GM21367 (cell line): ENCODE results near the gene ASF1A.

Experiments
- ATAC-seq: cut with Tn5 transposase; IDR thresholded peaks from one replicate; pipeline ENCODE4 v1.9.1; 2021; ENCODE audit not compliant: unreplicated experiment

ASF1A gene

GRCh38 chr6:118912646-118913045 is 18.7 kb downstream of the ASF1A start:
- ATAC-seq: no peak

- ATAC-seq: no peak
These were observed 19.2 kb downstream of the ASF1A start for GRCh38 chr6:118913161-118913560.

- no peak for ATAC-seq
These were observed 20.6 kb downstream of the ASF1A start for GRCh38 chr6:118914598-118914997.

GRCh38 chr6:118917546-118918328 is 23.8 kb downstream of the ASF1A start:
- ATAC-seq: no peak

- ATAC-seq: no peak
These were observed 24.4 kb downstream of the ASF1A start for GRCh38 chr6:118918329-118918725.

GRCh38 chr6:118921084-118921483 is 27.1 kb downstream of the ASF1A start:
- no peak for ATAC-seq

GRCh38 chr6:118923035-118923434 is 29.1 kb downstream of the ASF1A start:
- ATAC-seq: no peak

GRCh38 chr6:118930680-118931079 is 36.7 kb downstream of the ASF1A start:
- ATAC-seq: no peak

GRCh38 chr6:118931436-118931835 is 37.5 kb downstream of the ASF1A start:
- no peak for ATAC-seq

GRCh38 chr6:118932421-118932820 is 38.5 kb downstream of the ASF1A start:
- ATAC-seq: no peak

- peak; percentile 0 for ATAC-seq
These were observed 40.0 kb downstream of the ASF1A start for GRCh38 chr6:118933855-118934460.

- peak; percentile 95 for ATAC-seq
These were observed 40.7 kb downstream of the ASF1A start, which contains the start of gene MCM9 for GRCh38 chr6:118934461-118935330. MCM9 (minus strand) TSS chr6:118935159; CDS start chr6:118931723, 3,436 bp downstream.

GRCh38 chr6:118935331-118935668 is 41.3 kb downstream of the ASF1A start:
- peak; percentile 2 for ATAC-seq

GRCh38 chr6:118935978-118936703 is 42.2 kb downstream of the ASF1A start:
- ATAC-seq: no peak

GRCh38 chr6:118939683-118940082 is 45.7 kb downstream of the ASF1A start:
- ATAC-seq: no peak

GRCh38 chr6:118940770-118941169 is 46.8 kb downstream of the ASF1A start:
- no peak for ATAC-seq

GRCh38 chr6:118945217-118945616 is 51.3 kb downstream of the ASF1A start:
- ATAC-seq: no peak

GRCh38 chr6:118952683-118953082 is 58.7 kb downstream of the ASF1A start:
- no peak for ATAC-seq

GRCh38 chr6:118953391-118953790 is 59.4 kb downstream of the ASF1A start:
- no peak for ATAC-seq
